ENCODE measurements around the gene VPS35.
"Not testable (repeated sequence)": the region's sequence is repeated elsewhere in the genome, so short reads cannot be mapped to it uniquely, and the experiment has no call there.

The VPS35 gene

GRCh38 chr16:46632778-46633733 is 55.9 kb downstream of the VPS35 start:
- DNase-seq, result no peak
- Histone ChIP-seq H3K27ac (no peak overlapping the region), H3K27me3 (no peaks in the 10 kb centered on the region), H3K4me3 (no peak overlapping the region), H3K4me1 (no peaks in the 10 kb centered on the region), H3K36me3 (no peaks in the 10 kb centered on the region), H3K9me3 (no peaks in the 10 kb centered on the region)
- intact Hi-C loops (cut with DNase I; ENCODE audit: low total_unique reads), result no loop called here
- no peak for TF ChIP-seq CTCF (IDR thresholded peaks at IDR 0.05)

GRCh38 chr16:46629331-46630219 is 59.4 kb downstream of the VPS35 start:
- Histone ChIP-seq H3K4me3 (no peak overlapping the region), H3K27me3 (no peaks in the 10 kb centered on the region), H3K36me3 (no peaks in the 10 kb centered on the region), H3K9me3 (no peaks in the 10 kb centered on the region), H3K4me1 (no peaks in the 10 kb centered on the region), H3K27ac (no peak overlapping the region)
- no peak for TF ChIP-seq CTCF (IDR thresholded peaks at IDR 0.05)
- intact Hi-C loops (cut with DNase I; ENCODE audit: low total_unique reads), result no loop called here
- DNase-seq, result no peak

GRCh38 chr16:46627746-46628145 is 61.2 kb downstream of the VPS35 start:
- intact Hi-C loops (cut with DNase I; ENCODE audit: low total_unique reads), result no loop called here
- Histone ChIP-seq H3K27me3 (no peaks in the 10 kb centered on the region), H3K36me3 (no peaks in the 10 kb centered on the region), H3K4me3 (no peak overlapping the region), H3K9me3 (no peaks in the 10 kb centered on the region), H3K27ac (no peak overlapping the region), H3K4me1 (no peaks in the 10 kb centered on the region)
- no peak for DNase-seq
- no peak for TF ChIP-seq CTCF (IDR thresholded peaks at IDR 0.05)

GRCh38 chr16:46626681-46627080 is 62.3 kb downstream of the VPS35 start:
- H3K4me1 ChIP-seq; H3K27me3 ChIP-seq; H3K4me3 ChIP-seq; intact Hi-C loops (cut with DNase I; ENCODE audit: low total_unique reads); H3K9me3 ChIP-seq; DNase-seq; H3K27ac ChIP-seq; H3K36me3 ChIP-seq: not testable (repeated sequence)

- DNase-seq; H3K4me3 ChIP-seq; H3K27ac ChIP-seq; H3K36me3 ChIP-seq; H3K9me3 ChIP-seq; intact Hi-C loops (cut with DNase I; ENCODE audit: low total_unique reads); H3K27me3 ChIP-seq: not testable (repeated sequence)
- peaks cover 0 to 16% (median 11%) of the 10 kb centered on the region in 4 donors for H3K4me1 ChIP-seq
Observed at GRCh38 chr16:46624862-46625261, 64.1 kb downstream of the VPS35 start.

- intact Hi-C loops (cut with DNase I; ENCODE audit: low total_unique reads); H3K9me3 ChIP-seq; H3K27ac ChIP-seq; DNase-seq; H3K36me3 ChIP-seq; H3K27me3 ChIP-seq; H3K4me3 ChIP-seq: not testable (repeated sequence)
- peaks cover 0 to 16% (median 11%) of the 10 kb centered on the region in 4 donors for H3K4me1 ChIP-seq
Observed at GRCh38 chr16:46623707-46624106, 65.3 kb downstream of the VPS35 start.

- H3K4me3 ChIP-seq; H3K9me3 ChIP-seq; H3K27me3 ChIP-seq; H3K27ac ChIP-seq; H3K36me3 ChIP-seq; DNase-seq; intact Hi-C loops (cut with DNase I; ENCODE audit: low total_unique reads): not testable (repeated sequence)
- peaks cover 0 to 16% (median 11%) of the 10 kb centered on the region in 4 donors for H3K4me1 ChIP-seq
Observed at GRCh38 chr16:46623246-46623645, 65.7 kb downstream of the VPS35 start.

Measured in tibial artery (tissue), 4 donors.